ENCODE measurements around the gene ZNF579.

DNA sequence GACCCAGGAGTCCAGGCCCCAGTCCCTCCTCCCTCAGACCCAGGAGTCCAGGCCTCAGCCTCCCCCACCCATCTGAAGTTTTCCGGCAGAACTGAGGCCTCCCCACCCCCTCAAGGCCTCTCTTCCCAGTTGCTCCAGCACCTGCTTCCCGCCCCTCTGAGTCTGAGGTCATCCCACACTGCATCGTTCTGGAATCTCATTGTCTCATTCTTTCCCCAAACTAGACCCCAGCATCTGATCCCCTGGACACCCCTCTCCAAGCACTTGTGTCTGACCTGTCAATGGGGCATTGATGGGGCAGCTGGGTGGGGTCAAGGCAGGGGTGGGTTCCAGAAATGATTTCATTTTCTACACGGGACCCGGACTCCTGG lies 42.9 kb downstream of the ZNF579 start:
- TF ChIP-seq RCOR1 (conservative IDR thresholded peaks at IDR 0.05; ENCODE audit: low read depth, low read length), result no peak
- no peak for TF ChIP-seq RFX5 (IDR thresholded peaks at IDR 0.05; ENCODE audit: low read depth, low read length)
- no peak for TF ChIP-seq ZBED1 (IDR thresholded peaks at IDR 0.05; ENCODE audit: borderline replicate concordance)
